Endometrium (tissue), 2 donors: ENCODE measurements around the gene ASTN1.

Experiments
- FAIRE-seq: peaks from 2 replicates; lab custom pipeline; 2012; peaks lifted over from hg19 to GRCh38; lab: Jason Lieb, UNC
- donor health status: control.
- donor health status: control.

Gene ASTN1

DNA sequence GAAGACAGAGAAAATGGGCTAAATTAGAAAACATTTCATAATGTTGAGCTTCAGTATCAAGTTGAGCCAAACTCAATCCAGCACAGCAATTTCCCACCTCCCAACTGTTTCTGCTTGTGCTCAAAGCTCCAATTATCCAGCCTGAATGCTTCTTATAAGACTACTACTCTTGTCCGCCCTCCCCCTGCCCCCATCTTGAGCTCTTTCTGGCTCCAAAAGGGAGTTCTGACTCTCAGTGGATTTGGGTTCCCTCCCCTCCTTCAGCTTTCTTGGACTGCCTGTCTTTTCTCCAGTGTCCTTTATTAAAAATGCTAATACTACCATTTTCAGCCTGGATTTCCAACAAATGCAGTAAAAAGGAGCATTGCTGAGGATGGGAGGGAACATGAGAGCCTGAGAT is 174.8 kb downstream of the ASTN1 start:
- FAIRE-seq = no peak

DNA sequence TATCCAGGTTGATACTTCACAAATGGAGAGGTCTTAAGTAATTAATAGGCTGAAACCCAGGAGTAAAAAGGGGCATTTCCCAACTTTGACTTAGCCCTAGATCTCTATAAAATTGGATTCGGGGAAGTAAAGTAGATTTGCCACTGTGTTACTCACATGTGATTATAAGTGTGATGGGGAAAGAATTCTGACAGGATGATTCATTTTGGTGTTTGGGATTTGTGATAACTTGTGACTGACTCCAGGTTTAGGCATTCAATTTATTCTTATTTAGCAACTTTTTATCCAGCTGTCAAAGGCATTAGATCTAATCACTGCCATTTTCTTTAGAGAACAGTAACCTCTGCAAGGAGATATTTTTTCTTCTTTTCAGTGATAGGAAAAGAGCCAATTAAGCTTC is 175.5 kb downstream of the ASTN1 start:
- FAIRE-seq = no peak

DNA sequence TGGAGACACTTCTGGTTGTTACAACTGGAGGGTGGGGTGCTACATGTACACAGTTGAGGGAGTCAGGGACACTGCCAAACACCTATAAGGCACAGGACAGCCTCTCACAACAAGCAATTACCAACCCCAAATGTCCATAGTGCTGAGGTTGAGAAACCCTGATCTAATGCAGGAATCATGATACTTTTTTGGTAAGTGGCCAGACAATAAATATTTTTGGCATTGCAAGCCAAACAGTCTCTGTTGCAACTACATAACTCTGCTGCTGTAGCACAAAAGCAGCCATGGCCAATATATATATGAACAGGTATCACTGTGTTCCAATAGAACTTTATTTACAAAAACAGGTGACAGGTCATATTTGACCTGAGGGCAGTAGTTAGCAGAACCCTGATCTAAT is 177.5 kb downstream of the ASTN1 start:
- FAIRE-seq = no peak

DNA sequence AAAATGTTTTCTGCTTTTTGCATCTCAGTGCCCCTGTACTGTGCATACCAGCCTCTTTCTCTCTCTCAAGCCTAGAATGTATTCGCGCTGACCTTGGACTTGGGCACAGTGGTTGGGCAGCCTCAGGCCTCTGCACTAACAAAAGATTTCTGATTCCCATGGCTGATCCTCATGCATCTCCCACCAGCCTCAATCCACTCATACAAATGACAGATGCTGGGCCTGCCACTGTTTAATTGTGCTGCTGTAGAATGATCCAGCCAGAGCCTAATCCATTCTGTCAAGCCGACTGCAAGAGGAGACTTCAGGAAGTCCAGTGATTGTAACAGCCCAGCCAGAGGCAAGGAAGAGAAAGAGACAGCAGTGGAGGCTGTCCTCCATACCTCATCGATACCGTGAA is 180.8 kb downstream of the ASTN1 start:
- no peak for FAIRE-seq

DNA sequence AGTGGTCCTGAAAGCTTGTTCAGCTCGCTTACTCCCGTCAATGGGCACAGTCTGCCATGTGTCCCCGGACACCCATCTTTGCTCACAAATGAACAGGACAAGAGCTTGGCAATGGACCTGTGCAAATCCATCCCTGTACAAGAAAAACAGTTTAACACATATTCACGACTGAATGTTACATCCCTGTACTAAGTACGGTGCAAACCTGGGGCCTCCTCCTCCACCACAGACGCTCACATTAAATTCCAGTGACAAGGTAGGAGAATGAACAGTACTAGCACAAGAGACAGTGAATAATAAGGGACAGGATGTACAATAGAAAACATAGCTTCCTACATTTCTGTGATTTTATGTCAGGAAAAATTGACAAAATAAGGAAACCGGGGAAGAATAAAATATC is 187.7 kb downstream of the ASTN1 start:
- no peak for FAIRE-seq

DNA sequence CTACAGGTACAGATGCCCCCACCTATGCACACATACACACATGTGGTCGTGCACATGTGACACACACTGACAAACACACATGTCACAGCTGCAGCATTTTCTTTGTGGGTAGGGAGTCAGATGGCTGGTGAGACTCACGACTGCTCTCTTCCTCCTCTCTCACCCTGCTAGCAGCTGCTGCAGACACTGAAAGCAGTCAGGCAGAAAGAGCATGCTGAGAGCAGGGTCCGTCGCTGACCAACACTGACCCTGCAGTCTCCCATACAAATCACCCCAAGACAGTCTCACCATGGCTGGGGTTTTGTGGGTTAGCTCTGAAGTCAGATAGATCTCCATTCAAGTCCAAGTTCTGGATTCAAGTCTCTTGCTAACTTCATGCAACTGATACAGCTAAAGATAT is 188.3 kb downstream of the ASTN1 start:
- FAIRE-seq = no peak

DNA sequence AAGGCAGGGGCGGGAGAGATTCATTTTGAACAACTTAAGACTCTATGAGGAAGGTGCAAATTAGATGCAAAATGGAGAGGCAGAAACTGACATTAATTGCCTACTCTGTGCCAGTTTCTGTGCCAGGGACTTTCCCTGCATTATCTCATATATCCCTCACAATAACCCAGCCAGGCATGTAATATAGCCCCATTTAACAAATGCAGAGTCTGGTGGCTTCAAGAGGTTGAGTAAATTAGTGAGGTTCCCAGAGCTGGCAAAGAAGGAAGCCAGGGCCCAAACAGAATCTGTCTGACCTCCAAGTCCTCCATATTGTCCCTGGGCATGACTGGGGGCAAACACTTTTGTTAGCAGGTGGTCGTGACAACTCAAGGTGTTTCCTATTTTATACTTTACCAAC is 199.8 kb downstream of the ASTN1 start:
- FAIRE-seq = no peak

DNA sequence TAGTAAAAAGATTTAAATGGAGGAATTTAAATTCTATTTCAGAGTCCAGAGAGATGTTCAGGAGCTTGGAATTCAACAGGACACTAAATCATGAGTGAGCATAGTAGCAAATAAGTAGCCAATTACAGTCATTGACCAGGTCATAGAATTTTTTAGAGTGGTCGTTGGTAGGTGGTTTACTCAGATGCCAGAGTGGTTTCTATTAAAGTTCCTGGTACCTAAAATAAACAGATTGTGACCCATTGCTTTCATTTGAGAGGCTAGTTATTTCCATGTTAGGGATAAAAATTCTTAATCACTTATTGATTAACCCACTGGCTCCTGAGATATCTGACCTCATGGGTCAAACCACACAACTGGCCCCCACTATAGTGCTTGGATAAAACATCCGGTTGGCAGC is 201.3 kb downstream of the ASTN1 start:
- no peak for FAIRE-seq

DNA sequence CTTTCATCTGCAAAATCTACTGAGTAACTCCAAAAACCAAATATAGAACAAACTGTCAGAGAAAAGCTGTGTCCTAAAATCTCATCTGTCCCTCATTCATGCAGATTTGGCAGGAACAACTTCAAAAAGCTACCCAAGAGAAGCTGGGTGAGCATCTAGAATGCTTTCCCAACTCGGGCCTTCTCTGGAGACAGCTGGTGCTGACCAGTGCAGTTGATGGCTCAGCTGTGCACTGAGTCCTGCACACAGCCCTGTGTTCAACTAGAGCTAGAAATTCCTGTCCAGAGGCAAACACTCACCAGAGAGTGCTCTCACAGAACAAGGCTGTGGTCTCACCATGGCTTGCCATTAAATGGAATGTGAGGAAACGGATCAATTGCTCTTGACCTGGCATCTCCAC is 202.8 kb downstream of the ASTN1 start:
- no peak for FAIRE-seq

DNA sequence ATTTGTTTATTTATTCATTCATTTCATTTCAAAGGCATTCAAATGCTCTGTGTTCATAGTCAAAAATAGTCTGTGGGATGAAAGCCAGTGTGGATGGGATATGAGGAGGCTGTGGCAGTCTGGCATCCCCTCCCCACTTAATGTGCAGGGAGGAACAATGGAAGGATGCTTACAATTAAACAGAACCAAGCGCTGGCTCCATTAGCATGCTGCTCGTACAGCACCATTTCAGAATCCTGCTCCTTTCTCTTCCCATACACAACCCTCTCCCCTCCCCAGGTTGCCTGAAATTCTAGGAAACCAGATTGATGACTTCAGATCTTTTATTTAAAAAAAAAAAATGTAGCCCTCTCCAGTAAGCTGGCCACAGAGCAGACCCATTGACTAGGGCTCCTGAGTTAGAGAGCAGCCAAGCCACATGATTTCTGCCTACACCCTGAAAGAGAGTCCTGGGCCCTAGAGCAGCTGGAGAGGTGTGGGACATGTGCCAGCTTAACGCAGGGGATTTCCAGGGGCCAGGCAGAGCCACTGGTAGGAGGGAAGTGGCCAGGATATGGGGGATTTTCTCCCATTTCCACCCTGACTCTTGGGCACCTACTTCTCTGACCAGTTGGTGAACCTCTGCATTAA is 205.2 kb downstream of the ASTN1 start:
- no peak for FAIRE-seq

DNA sequence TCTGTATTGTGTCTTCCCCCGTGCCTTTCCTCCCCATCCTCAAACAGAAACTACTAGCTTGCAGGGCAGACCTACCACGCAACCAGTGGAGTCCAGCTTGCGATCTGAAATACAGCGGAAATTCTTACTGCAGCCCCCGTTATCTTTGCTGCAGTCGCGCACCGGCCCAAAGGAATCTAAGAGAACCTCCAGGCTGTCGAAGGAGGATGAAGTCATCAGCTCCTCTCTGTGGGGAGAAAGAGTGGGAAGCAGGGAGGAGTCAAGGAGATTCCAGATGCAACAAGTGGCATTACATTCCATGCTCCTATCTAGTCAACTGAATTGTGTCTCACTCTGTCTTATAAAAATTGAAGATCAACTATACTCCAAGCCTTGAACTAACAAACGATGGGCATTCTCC is 206.9 kb downstream of the ASTN1 start:
- FAIRE-seq = no peak

DNA sequence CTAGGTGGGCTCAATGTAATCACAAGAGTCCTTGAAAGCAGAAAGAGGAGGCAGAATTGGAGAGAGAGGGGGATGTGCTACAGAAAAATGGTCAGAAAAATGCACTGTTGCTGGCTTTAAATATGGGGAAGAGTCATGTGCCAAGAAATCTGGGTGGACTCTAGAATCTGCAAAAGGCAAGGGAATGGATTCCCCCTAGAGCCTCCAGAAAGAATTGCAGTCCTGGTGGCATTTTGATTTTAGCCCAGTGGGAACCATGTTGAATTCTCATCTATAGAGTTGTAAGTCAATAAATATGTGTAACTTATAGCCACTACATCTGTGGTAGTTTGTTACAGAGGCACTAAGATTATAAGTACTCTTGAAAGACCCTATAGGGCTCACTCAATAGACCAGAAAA is 210.3 kb downstream of the ASTN1 start:
- no peak for FAIRE-seq

DNA sequence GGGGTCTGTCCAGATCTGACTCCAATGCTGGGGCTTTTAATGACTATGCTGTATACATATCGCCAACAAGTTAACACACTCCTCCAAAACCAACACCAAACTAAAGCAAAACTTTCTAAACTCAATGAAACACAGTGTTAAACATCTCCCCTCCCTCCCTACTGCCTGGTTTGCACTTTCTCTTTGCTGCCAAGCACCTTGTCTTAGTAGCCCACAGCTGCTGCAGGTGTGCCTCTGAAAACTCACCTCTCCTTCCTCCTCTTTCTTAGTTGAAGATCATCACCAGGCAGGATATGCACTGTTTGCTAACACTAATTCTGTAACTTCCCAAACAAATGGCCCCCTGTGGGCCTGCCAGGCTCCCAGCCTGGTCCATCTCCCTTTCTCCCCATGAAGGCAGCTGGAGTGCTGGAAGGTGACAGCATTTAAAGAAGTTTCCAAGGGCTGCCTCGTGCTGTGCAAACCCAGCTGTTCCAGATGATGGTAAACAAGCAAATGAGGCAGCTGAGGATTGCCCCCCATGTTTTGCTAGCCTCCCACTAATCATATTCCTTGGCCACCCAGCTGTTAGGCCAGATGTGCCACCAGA is 213.7 kb downstream of the ASTN1 start:
- FAIRE-seq = no peak

DNA sequence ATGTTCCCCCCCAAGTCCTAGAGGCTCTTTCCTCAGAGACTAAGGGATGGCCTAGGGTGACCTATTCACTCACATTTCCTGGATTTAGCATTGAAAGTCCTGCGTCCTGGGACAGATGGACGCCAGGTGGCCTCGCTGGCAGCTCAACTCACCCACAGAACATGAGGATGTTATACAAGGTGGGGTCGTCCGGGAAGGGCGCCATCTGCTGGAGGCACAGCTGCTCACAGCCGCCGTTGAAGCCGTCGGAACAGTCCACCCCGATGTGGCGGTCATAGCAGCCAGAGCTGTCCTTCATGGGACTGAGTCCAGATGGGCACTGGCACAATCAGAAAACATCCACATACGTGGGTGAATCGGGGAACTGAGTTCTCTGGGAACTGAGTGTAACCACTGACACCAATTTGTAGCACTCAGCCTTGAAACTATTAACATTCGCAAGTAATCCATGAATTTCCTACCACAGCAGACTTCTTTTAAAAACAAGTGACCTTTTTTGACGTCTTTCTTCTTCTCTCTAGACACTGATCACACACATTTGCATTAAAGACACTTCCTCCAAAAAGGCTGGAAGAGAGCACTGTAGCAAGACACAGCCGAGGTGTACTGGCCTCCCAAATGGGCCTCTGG is 215.4 kb downstream of the ASTN1 start:
- FAIRE-seq = no peak

DNA sequence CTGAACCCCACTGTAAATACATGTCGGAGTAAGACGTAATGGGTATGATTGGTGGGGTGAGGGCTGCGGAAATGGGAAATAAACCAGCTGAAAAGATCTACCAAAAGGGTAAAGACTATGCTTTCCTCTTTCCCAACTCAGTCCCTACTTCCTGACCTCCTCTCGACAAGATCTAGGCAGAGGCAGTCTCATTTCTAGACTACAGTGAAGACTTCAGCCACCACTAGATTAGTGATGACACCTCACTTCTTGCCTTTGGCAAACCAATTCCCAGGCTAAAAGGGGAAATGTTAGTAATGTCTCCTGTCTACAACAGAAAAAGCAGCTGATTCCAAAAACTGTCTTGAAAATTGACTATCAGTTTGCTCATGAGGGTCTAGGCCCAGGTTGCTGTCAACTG is 219.9 kb downstream of the ASTN1 start:
- no peak for FAIRE-seq

DNA sequence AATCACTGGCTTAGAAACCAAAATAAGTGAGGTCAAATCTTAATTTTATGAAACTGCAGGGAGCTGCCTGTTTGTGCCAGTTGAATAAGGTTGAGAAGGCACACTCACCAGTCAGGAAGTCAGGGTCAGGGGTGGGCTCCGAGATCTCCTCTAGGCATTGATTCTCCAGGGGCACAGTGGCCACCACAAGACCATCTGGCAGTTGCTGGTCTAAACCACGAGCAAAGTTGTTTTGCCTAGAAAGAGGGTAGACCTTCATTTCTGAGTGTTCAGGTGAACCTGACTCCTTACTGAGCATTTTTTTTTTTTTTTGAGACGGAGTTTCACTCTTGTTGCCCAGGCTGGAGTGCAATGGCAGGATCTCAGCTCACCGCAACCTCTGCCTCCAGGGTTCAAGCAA is 220.7 kb downstream of the ASTN1 start:
- FAIRE-seq = no peak

DNA sequence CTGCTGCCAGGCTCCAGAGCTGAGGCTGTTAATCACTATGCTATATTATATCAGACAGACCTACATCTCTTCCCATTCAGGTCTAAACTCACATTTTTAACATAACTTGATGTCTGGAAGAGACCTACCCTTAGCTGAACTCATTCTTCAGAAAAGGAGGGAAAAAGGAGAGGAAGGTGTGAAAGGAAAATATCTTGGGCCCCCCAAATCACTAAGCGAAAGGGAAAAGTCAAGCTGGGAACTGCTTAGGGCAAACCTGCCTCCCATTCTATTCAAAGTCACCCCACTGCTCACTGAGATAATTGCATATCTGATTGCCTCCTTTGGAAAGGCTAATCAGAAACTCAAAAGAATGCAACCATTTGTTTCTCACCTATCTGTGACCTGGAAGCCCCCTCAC is 222.2 kb downstream of the ASTN1 start:
- no peak for FAIRE-seq

DNA sequence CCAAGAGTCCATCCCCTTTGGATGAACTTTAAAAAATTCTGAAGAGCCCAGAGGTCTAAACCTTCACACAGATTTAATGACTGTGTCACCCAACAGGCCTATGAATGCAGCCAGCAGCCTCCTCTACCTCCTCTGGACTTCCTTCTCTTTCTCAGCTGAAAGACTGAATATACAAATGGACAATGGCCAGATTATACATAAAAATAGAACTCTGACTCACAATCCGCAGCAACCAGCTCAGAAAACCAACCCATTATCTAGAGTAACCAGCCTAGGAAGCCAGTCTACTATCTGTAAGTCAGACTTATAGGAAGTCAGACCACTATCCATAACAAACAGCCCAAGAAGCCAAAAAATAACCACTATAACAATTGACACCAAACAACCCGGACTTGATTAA is 224.5 kb downstream of the ASTN1 start:
- no peak for FAIRE-seq

DNA sequence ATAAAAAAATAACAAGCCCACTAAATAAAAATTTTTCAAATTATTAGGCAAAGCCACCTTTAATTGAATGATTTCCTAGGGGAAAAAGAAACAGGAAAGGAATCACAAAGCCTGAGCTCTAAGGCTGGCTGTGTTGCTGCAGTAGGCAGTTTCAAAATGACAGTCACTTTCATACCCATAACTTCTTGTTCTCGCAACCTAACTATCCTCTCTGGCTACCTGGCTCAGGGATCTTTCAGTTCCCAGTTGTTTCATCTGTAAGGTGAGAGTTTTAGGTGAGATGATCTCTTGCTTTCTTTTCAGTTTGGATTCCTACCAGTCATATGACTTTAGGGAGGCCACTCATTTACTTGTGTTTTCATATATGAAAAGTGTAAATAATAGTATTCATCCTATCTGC is 226.1 kb downstream of the ASTN1 start:
- FAIRE-seq = no peak

DNA sequence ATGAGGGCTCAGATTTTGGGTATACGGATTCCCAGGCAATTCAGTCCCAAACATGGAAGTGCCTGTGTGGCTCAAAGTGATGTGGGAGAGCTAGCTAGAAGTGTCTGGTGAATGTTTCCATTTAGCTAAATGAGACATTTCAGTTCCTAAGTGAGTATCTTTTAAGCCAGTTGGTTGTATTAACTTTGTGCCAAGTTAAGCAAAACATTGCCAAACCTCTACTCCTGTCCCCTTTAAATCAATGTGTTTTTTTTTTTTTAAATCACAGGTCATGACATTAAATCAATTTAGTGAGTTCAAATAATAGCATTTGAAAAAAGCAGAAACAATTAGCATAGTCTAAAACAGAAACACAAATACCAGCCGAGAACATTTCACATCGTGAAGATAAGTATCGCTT is 230.1 kb downstream of the ASTN1 start:
- FAIRE-seq = no peak

DNA sequence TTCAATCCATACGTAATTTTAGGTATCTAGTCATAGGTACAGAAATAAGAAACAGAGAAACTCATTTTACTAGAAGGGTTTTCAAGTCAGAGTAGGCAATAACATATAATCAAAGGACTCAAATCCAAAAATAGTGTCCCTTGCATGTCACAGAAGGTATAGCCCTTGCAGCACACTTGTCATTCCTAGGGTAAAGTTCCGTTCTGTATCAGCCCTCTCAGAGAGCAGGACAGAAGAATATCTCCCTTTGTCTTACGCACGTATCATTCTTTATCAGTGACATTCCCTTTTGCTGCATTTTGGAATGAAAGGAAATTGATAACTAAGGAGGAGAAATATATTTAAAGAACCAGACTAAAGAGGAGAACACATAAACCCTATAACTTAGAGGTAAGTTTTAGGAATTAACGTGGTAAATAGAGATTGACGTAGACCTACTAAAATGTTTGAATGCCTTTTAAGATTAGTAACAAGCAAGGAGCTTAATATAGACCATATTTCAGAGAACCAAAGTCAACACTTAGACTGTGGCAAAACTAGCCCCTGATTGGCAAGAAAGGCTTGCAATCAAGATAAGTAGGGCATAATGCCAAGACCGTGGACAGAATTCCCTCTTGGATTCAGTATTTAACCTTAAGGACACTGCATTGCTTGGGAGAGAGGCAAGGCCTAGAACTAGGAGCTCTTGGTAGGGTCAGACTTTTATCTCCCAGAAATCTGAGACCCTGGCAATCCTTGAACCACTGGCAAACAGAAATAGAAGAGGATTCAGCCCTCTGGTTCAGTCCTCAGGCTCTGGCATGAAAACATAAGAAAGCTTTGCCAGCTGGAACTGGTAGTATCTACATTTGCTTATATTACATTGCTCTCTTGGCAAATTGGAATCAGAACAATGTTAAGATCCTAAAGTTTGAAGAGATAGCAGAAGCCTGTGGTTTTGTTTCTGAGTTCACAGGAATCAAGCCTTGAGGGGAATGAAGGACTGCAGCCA is 232.1 kb downstream of the ASTN1 start:
- no peak for FAIRE-seq

DNA sequence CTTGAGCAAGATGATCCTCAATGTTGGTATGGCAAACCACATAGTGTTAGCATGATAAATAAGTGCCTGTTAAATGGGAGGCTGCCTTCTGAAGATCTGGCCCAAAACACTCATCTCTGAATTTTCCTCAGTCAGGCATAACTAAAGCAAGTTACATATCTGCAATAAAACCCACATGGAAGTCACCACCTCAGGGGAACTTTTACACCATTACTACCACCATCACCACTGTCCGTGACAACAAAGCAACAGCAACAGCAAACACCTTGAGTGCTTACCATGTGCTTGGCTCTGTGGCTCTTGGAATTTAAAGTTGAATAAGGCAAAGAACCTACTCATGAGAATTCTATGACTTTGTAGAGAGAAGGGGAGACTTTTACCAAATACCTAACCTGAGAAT is 233.0 kb downstream of the ASTN1 start:
- no peak for FAIRE-seq
